HL-60 (cell line): Measurements from ENCODE around the gene ME1.

ENCODE experiments used
- GABPA ChIP-seq: IDR thresholded peaks from 2 replicates; pipeline ENCODE4 v1.6.1; 2012; ENCODE audit warnings: low read depth
- REST ChIP-seq: IDR thresholded peaks from 2 replicates; pipeline ENCODE4 v1.6.1; 2012; ENCODE audit warnings: low read depth; ENCODE audit not compliant: insufficient replicate concordance
- TF ChIP-seq, protein P1 (sequence below): IDR thresholded peaks from one replicate; pipeline ENCODE4 v1.5.1; 2011; ENCODE audit warnings: low read length, control low read depth, inconsistent platforms; ENCODE audit not compliant: insufficient read depth

DNA sequence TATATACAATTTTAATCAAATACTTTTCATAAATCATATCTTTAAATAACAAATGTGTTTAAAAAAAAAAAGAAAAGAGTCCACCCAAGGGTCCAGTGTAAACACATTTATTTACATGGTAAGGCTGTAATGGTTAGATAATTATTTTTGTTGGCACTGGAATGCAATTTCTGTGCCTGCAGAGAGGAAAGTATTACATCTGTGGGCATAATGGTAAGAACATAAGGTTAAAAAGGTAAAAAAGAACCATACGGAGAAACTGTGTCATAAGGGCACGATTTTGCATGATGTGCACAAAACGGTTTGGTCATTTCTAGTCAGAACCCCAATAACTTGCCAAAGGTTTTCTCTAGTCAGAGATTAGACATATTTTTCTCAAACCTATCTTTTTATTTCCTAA lies 183.4 kb downstream of the ME1 start:
- TF ChIP-seq, protein P1, sequence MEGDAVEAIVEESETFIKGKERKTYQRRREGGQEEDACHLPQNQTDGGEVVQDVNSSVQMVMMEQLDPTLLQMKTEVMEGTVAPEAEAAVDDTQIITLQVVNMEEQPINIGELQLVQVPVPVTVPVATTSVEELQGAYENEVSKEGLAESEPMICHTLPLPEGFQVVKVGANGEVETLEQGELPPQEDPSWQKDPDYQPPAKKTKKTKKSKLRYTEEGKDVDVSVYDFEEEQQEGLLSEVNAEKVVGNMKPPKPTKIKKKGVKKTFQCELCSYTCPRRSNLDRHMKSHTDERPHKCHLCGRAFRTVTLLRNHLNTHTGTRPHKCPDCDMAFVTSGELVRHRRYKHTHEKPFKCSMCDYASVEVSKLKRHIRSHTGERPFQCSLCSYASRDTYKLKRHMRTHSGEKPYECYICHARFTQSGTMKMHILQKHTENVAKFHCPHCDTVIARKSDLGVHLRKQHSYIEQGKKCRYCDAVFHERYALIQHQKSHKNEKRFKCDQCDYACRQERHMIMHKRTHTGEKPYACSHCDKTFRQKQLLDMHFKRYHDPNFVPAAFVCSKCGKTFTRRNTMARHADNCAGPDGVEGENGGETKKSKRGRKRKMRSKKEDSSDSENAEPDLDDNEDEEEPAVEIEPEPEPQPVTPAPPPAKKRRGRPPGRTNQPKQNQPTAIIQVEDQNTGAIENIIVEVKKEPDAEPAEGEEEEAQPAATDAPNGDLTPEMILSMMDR = no peak
- TF ChIP-seq REST = no peak
- no peak for TF ChIP-seq GABPA
